B cell (primary cell): ENCODE results near the gene CLDN4. TPM values are rescaled to one million over a fixed set of nuclear protein-coding genes. Genes with fewer than 3 reads are reported as not detected.

Source experiments
- ATAC-seq: fragments of 200-7000 bp; cut with Tn5 transposase; one replicate; pipeline ENCODE4 v1.10.0; 2021; ENCODE audit warnings: low read depth, mild to moderate bottlenecking, moderate number of reproducible peaks, moderate library complexity
- CTCF ChIA-PET: fragments of 350-600 bp; sonication (Branson Sonifier 250); formaldehyde crosslinking; loops from one replicate; lab custom pipeline; 2021; ENCODE audit warnings: antibody characterized with exemption, inconsistent platforms; lab: Charles Lee
- POLR2A ChIA-PET: fragments of 350-600 bp; sonication (Branson Sonifier 250); formaldehyde crosslinking; loops from one replicate; lab custom pipeline; 2021; ENCODE audit warnings: antibody characterized with exemption; lab: Charles Lee
- DNase-seq: peaks from one replicate; pipeline ENCODE4 v3.0.0; 2013
- H2AFZ ChIP-seq: 2 replicates; pipeline ENCODE4 v1.6.1; 2012; ENCODE audit warnings: mild to moderate bottlenecking, low read depth, low read length; ENCODE audit not compliant: insufficient read depth, poor library complexity, severe bottlenecking
- H3K27ac ChIP-seq, 2 donors: 1 replicate in 1 of 2; 2 replicates in 1 of 2; pipeline ENCODE4 v1.5.1; 2012 to 2013; ENCODE audit warnings: low read length in 2 of 2, mild to moderate bottlenecking in 2 of 2, moderate library complexity in 1 of 2
- H3K27me3 ChIP-seq, 4 experiments: fragments of 200-600 bp in 1 of 4; sonication (generic) in 1 of 4; replicated peaks in 1 of 4; 1 replicate in 2 of 4; 2 replicates in 2 of 4; pipeline versions ENCODE4 v1.6.1 to v1.7.0; 2013 to 2016; ENCODE audit warnings: low read length in 3 of 4, mild to moderate bottlenecking in 2 of 4, mixed read lengths in 1 of 4, moderate library complexity in 1 of 4; ENCODE audit not compliant: insufficient read depth in 4 of 4, control insufficient read depth in 3 of 4; ENCODE audit errors: control extremely low read depth in 1 of 4
- H3K36me3 ChIP-seq, 2 experiments: replicated peaks in 1 of 2; 1 replicate in 1 of 2; 2 replicates in 1 of 2; pipeline versions ENCODE4 v1.6.1 to v1.7.1; 2013; ENCODE audit warnings: low read length in 1 of 2; ENCODE audit not compliant: insufficient read depth in 2 of 2, control insufficient read depth in 1 of 2; ENCODE audit errors: control extremely low read depth in 1 of 2, extremely low read depth in 1 of 2
- H3K4me1 ChIP-seq, 2 donors: fragments of 200-600 bp in 1 of 2; sonication (generic) in 1 of 2; 1 replicate in 1 of 2; 2 replicates in 1 of 2; pipeline versions ENCODE4 v1.5.1 to v1.6.1; 2013 to 2017; ENCODE audit warnings: low read length in 2 of 2; ENCODE audit not compliant: control insufficient read depth in 2 of 2, insufficient read depth in 2 of 2
- H3K4me2 ChIP-seq: replicated peaks from 2 replicates; pipeline ENCODE3; 2012; ENCODE audit warnings: mild to moderate bottlenecking, low read depth, low read length; ENCODE audit not compliant: poor library complexity, severe bottlenecking
- H3K4me3 ChIP-seq, 5 experiments: fragments of 200-600 bp in 1 of 5; sonication (generic) in 1 of 5; 1 replicate in 3 of 5; 2 replicates in 2 of 5; pipeline versions ENCODE4 v1.5.1 to v1.7.0; 2011 to 2016; ENCODE audit warnings: low read length in 4 of 5, mild to moderate bottlenecking in 4 of 5, low read depth in 2 of 5, control low read depth in 1 of 5, moderate library complexity in 1 of 5; ENCODE audit not compliant: insufficient read depth in 1 of 5; ENCODE audit errors: control extremely low read depth in 1 of 5, extremely low read depth in 1 of 5
- H3K79me2 ChIP-seq: fragments of 200-600 bp; sonication (generic); one replicate; pipeline ENCODE4 v1.6.0; 2016; ENCODE audit warnings: low read length; ENCODE audit not compliant: control insufficient read depth, insufficient read depth
- H3K9ac ChIP-seq: fragments of 200-600 bp; sonication (generic); 2 replicates; pipeline ENCODE4 v1.6.1; 2017; ENCODE audit warnings: mild to moderate bottlenecking, low read length, moderate library complexity
- H3K9me3 ChIP-seq, 3 donors: one replicate each; pipeline versions ENCODE4 v1.6.1 to v1.7.1; 2013; ENCODE audit warnings: low read length in 2 of 3; ENCODE audit not compliant: control insufficient read depth in 2 of 3, insufficient read depth in 1 of 3; ENCODE audit errors: control extremely low read depth in 1 of 3
- H4K20me1 ChIP-seq: 2 replicates; pipeline ENCODE4 v1.6.0; 2012; ENCODE audit warnings: mild to moderate bottlenecking, low read length; ENCODE audit not compliant: insufficient read depth, control insufficient read depth, poor library complexity, severe bottlenecking
- H3K27ac Mint-ChIP-seq: one replicate; pipeline ENCODE4 v1.8.0; 2021; ENCODE audit warnings: mixed read lengths
- H3K27me3 Mint-ChIP-seq: one replicate; pipeline ENCODE4 v1.8.0; 2021; ENCODE audit warnings: mixed read lengths
- H3K4me1 Mint-ChIP-seq: one replicate; pipeline ENCODE4 v1.8.0; 2021; ENCODE audit warnings: mixed read lengths
- H3K4me3 Mint-ChIP-seq: one replicate; pipeline ENCODE4 v1.8.0; 2021; ENCODE audit warnings: mixed read lengths
- H3K9me3 Mint-ChIP-seq: one replicate; pipeline ENCODE4 v1.8.0; 2022; ENCODE audit warnings: mixed read lengths; ENCODE audit not compliant: insufficient read depth
- EZH2 ChIP-seq: IDR thresholded peaks from 2 replicates; pipeline ENCODE4 v1.6.1; 2012; ENCODE audit warnings: borderline replicate concordance, low read depth, mild to moderate bottlenecking, moderate library complexity, low read length; ENCODE audit not compliant: insufficient read depth, poor library complexity, severe bottlenecking
- WGBS: methylation state at CpG from one replicate; pipeline ENCODE4 v1.1.5; 2013; ENCODE audit warnings: missing lambda C conversion rate; ENCODE audit not compliant: insufficient coverage; 5-methylcytosine and 5-hydroxymethylcytosine counted together
- intact Hi-C: fragments of 100-400 bp; cut with micrococcal nuclease; formaldehyde crosslinking; loops from one replicate; pipeline ENCODE4 v1.10.0; 2022
- polyA plus RNA-seq: library from polyadenylated mRNA; depleted of rRNA; stranded (reverse); fragments of >200 nt; gene quantifications from 2 replicates; pipeline ENCODE4 v1.2.3, GENCODE V29; 2012
- total RNA-seq, 2 donors: library from RNA; stranded (reverse); fragments of 120-200 nt in 1 of 2; gene quantifications; 1 replicate in 1 of 2; 2 replicates in 1 of 2; pipeline versions ENCODE4 v1.2.3 to v1.2.4, GENCODE V29; 2013 to 2022
- TF ChIP-seq, protein P1 (sequence below): fragments of 200-600 bp; IDR thresholded peaks from one replicate; pipeline ENCODE4 v1.8.0; 2022; ENCODE audit warnings: antibody characterized with exemption, mild to moderate bottlenecking

CLDN4 gene
- total and polyA plus RNA-seq, 2 donors (not counting 1 experiment from before 2014, with no cell fraction given) = 0.09 TPM; not detected in 1

DNA sequence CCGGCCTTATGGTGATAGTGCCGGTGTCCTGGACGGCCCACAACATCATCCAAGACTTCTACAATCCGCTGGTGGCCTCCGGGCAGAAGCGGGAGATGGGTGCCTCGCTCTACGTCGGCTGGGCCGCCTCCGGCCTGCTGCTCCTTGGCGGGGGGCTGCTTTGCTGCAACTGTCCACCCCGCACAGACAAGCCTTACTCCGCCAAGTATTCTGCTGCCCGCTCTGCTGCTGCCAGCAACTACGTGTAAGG is 713 bp downstream of the CLDN4 start:
- no peak for DNase-seq
- ChIA-PET CTCF (no interaction called here), POLR2A (no interaction called here)
- Histone ChIP-seq H3K27me3 (no peaks in the 10 kb centered on the region), H3K36me3 (no peaks in the 10 kb centered on the region), H2AFZ (no peak overlapping the region), H3K9ac (no peak overlapping the region), H3K9me3 (no peaks in the 10 kb centered on the region), H4K20me1 (no peaks in the 10 kb centered on the region), H3K27ac (no peak overlapping the region), H3K4me3 (no peak overlapping the region), H3K4me2 (no peak overlapping the region), H3K4me1 (peaks cover 18 to 19% of the 10 kb centered on the region in 2 donors), H3K79me2 (no peaks in the 10 kb centered on the region)
- WGBS = 95% methylated on average over 15 of the region's 16 CpGs
- H3K27me3 Mint-ChIP-seq = no peaks in the 10 kb centered on the region
- intact Hi-C loops = no loop called here
- no peak for TF ChIP-seq EZH2
- TF ChIP-seq, protein P1, sequence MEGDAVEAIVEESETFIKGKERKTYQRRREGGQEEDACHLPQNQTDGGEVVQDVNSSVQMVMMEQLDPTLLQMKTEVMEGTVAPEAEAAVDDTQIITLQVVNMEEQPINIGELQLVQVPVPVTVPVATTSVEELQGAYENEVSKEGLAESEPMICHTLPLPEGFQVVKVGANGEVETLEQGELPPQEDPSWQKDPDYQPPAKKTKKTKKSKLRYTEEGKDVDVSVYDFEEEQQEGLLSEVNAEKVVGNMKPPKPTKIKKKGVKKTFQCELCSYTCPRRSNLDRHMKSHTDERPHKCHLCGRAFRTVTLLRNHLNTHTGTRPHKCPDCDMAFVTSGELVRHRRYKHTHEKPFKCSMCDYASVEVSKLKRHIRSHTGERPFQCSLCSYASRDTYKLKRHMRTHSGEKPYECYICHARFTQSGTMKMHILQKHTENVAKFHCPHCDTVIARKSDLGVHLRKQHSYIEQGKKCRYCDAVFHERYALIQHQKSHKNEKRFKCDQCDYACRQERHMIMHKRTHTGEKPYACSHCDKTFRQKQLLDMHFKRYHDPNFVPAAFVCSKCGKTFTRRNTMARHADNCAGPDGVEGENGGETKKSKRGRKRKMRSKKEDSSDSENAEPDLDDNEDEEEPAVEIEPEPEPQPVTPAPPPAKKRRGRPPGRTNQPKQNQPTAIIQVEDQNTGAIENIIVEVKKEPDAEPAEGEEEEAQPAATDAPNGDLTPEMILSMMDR = no peak
- no peak for ATAC-seq
- peaks cover 24% of the 10 kb centered on the region for H3K4me1 Mint-ChIP-seq
- no peak overlapping the region for H3K4me3 Mint-ChIP-seq
- no peaks in the 10 kb centered on the region for H3K9me3 Mint-ChIP-seq
- H3K27ac Mint-ChIP-seq = no peak overlapping the region

- H3K4me1 ChIP-seq = peaks cover 12 to 14% of the 10 kb centered on the region in 2 donors
- no peak overlapping the region for H3K27ac ChIP-seq
- Mint-ChIP-seq H3K4me3 (no peak overlapping the region), H3K4me1 (peaks cover 19% of the 10 kb centered on the region), H3K9me3 (no peaks in the 10 kb centered on the region), H3K27ac (no peak overlapping the region), H3K27me3 (no peaks in the 10 kb centered on the region)
- H3K9me3 ChIP-seq = no peaks in the 10 kb centered on the region
- 89% methylated on average over 6 of the region's 16 CpGs for WGBS
- H3K36me3 ChIP-seq = no peaks in the 10 kb centered on the region
- no peaks in the 10 kb centered on the region for H4K20me1 ChIP-seq
- no peaks in the 10 kb centered on the region for H3K79me2 ChIP-seq
- H3K4me3 ChIP-seq = no peak overlapping the region
- no peak for TF ChIP-seq EZH2
- TF ChIP-seq, protein P1 = no peak
- ATAC-seq = no peak
- no peak overlapping the region for H2AFZ ChIP-seq
- intact Hi-C loops = no loop called here
- no peak for DNase-seq
- POLR2A ChIA-PET = no interaction called here
- CTCF ChIA-PET = no interaction called here
- no peak overlapping the region for H3K4me2 ChIP-seq
- H3K27me3 ChIP-seq = no peaks in the 10 kb centered on the region
- H3K9ac ChIP-seq = no peak overlapping the region
These were observed 1.2 kb downstream of the CLDN4 start for GRCh38 chr7:73831834-73832651.
